T follicular helper cell (primary cell): ENCODE data around the gene CEP112.
"Not testable (repeated sequence)": the region's sequence is repeated elsewhere in the genome, so short reads cannot be mapped to it uniquely, and the experiment has no call there.

Source experiments
- DNase-seq: peaks from one replicate; pipeline ENCODE4 v3.0.0-alpha.2; 2020; ENCODE audit warnings: low read depth

The CEP112 gene

DNA sequence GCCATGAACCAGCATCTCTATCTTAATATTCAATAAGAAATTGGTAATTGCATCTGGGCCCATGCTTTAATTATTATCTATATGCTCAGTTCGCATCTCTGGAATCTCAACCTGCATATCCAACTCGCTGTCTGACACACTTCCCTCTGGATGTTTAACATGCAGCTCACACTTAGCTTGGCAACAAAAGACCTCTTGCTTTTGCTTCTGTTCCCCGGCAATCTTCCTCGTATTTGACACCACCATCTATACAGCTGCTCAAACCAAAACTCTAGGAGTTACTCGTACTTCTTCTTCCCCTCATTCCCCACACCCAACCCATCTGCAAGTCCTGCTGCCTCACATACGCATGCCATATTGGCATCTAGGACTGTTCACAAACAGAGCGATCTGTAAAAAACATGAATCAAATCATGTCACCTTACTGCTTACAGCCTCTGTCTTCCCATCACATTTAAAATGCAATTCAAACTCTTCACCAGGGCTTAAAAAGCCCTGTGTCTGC, 300.6 kb downstream of the CEP112 start:
- DNase-seq = no peak

DNA sequence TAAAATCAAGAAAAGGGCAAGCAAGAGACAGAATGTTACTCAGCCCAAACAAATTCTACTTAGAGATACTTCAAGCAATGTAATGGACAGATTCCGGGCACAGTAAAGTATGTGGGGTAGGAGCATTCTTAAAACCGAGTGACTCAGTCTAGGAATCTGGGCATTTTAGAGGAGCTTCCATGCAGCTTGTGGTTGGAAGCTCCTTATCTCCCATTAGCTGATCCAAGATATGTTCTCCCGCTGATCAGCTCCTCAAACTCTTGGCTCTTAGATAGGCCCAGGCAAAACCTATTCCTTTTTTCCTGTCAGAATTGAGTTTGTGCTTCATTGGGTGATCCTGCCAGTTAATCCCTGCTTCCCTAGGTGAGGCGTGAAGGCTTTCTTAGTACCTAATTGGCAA, 303.3 kb downstream of the CEP112 start:
- no peak for DNase-seq

GRCh38 chr17:65886315-65887245, 305.4 kb downstream of the CEP112 start:
- no peak for DNase-seq

- DNase-seq = no peak
These were observed 306.2 kb downstream of the CEP112 start for GRCh38 chr17:65885541-65886312.

DNA sequence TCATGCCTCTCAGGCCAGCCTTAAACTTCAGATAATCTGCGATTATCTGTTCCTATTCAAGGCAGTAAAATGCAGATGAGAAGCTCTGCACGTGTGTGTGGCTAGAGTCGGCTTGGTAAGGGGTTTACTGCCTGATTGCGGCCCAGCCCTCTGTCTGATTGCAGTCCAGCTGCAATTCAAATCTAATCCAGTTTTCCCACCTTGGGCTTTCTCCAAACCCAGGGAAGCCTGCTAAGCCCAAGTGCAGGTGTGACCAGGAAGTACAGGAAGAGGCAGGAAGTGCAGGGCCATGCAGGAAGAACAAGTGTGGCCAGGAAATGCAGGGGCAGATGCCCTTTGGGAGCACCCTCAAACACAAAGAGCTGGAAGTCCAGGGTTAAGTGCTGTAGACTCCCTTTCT, 314.9 kb downstream of the CEP112 start:
- no peak for DNase-seq

GRCh38 chr17:65868881-65869280, 323.1 kb downstream of the CEP112 start:
- no peak for DNase-seq

DNA sequence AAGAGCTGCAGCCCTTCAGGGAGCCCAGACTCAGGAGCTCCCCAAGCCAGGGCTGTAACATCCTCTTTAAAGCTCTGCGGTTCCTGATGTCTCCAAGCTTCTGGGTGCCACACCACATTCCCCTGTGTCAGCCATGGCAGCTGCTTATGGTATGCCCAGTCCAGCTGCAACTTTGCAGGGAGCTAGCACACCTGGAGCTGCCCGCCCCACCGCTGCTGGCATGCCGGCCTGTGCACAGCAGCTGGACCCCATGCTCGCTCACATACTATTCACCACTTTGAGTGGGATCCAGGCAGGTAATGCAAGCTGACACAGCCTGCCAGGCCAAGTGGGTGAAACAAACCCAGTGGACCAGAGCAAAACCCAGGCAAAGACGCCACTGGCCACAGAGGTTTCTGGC, 324.9 kb downstream of the CEP112 start:
- no peak for DNase-seq

DNA sequence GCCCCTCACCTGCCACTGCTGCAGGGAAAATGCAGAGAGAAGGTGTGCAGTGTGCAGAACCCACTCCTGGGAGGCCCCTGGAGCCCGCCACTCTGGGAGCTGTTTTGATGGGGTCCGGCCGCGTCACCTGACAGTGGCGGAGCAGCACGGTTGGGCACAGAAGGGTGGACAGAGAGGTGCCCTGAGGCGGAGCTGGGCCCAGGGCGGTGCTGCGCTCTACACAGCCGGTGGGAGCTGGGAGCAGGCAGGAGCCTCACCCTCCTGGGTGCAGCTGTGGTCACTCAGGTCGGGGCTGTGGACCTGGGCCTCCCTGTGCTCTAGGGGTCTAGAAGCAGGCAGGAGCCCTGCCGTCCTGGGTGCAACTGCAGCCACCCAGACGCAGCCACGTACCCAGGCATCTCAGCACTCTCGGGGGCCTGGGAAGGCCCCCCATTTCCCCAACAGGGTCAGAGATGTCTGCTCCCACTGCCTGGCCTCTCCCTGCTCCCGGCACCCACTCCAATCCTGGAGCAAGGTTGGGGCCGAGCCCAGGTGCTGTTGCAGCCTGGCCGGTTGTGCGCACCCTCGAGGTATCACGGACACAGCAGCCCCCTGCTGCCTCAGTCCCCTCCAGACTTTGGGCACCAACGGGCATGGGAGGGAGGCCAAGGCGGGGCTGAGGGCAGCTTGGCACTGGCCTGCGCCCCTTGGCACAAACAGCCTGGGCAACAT, 326.1 kb downstream of the CEP112 start:
- no peak for DNase-seq

- no peak for DNase-seq
These were observed 327.5 kb downstream of the CEP112 start for GRCh38 chr17:65864394-65864793.

GRCh38 chr17:65857718-65858117, 334.2 kb downstream of the CEP112 start:
- no peak for DNase-seq

DNA sequence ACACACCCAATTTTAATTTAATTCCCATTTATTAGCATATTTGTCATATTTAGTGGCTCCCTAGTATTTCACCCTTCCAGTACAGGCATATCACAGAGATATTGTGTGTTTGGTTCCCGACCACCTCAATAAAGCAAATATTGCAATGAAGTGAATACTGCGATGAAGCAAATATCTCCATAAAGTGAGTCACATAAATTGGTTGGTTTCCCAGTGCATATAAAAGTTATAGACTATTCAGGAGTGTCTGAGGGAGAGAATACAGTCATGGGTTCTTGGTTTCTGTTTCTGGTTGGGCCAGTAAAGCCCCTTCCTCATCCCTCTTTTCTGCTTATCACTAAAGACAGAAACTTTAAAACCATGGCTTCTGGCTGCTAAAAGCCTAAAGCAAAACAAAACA, 335.1 kb downstream of the CEP112 start:
- no peak for DNase-seq

DNA sequence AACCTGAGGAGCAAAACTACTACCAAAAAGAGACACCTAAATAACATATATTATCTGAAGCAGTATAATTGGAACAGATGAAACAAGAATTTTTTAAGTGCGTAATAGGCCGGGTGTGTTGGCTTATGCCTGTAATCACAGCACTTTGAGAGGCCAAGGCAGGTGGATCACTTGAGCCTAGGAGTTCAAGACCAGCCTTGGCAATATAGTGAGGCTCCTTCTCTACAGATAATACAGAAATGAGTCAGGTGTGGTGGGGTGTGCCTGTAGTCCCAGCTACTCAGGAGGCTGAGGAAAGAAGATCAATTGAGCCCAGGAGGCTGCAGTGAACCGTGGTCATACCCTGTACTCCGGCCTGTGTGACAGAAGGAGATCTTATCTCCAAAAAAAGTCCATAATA, 336.3 kb downstream of the CEP112 start:
- DNase-seq = no peak

GRCh38 chr17:65855245-65855644, 336.7 kb downstream of the CEP112 start:
- DNase-seq = no peak

DNA sequence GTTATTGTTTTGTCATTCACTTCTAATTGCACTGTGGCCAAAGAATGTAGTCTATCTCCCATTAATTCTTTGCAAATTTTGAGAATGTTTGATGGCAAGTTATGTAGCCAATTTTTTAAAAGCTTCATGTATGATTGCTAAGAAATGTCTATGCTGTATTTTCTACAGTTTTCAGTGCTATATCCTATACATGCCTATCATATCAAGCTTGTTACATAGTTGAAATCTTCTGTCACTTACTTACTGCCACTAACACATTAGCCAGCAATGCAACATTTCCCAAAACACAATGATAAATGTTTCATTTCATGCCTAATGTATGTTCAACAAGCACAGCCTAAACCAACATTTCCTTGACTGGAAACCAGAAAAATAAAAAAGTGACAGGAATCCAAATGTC, 338.1 kb downstream of the CEP112 start:
- no peak for DNase-seq

- no peak for DNase-seq
These were observed 339.0 kb downstream of the CEP112 start for GRCh38 chr17:65852911-65853310.

DNA sequence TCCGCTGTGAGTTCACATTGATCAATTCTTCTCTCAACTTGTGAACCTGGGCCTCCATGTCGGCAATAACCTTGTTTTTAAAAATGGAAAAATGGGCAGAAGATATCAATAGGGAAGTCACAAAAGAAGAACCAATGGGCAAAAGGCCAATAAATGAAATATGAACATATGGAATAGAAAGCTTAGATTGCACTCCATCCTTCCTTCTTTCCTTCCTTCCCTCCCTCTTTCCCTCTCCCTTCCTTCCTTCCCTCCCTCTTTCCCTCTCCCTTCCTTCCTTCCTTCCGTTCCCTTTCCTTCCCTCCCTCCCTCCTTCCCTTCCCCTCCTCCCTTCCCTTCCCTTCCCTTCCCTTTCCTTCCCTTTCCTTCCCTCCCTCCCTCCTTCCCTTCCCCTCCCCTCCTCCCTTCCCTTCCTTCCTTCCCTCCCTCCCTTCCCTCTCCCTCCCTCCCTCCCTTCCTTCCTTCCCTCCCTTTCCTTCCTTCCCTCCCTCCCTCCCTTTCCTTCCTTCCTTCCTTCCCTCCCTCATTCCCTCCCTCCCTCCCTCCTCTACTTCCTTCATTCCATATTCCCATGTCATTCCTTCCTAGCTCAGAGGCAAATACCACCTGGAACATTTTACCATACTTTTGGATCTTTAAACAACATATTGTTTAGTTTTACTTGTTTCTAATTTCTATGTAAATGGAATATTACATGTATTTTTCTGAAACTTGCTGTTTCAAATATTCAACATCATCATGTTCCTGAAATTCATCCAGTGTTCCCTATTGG, 339.8 kb downstream of the CEP112 start:
- no peak for DNase-seq

DNA sequence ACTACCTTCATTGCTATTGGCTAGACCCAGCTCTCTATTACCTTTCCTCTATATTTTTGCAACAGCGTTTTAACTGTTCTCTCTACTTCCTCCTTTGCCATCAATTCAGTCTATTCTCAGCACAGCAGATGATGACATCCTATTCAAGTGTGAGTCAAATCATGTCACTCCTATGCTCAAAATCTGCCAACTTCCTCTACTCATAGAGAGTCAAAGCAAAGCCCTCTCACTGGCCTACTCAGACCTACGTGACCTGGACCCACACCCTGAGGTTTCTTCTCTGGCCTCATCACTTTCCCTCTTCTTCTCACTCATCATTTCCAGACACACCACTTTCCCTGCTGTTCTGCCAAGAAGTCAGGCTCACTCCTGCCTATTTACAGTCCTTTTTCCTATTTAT, 341.4 kb downstream of the CEP112 start:
- DNase-seq = no peak

- no peak for DNase-seq
These were observed 343.2 kb downstream of the CEP112 start for GRCh38 chr17:65848751-65849150.

GRCh38 chr17:65841089-65841488, 350.8 kb downstream of the CEP112 start:
- no peak for DNase-seq

DNA sequence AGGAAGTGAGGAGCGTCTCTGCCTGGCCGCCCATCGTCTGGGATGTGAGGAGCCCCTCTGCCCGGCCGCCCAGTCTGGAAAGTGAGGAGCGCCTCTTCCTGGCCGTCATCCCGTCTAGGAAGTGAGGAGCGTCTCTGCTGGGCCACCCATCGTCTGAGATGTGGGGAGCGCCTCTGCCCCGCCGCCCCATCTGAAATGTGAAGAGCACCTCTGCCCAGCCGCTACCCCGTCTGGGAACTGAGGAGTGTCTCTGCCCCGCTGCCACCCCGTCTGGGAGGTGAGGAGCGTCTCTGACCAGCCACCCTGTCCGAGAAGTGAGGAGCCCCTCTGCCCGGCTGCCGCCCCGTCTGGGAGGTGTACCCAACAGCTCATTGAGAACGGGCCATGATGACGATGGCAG, 354.7 kb downstream of the CEP112 start:
- not testable (repeated sequence) for DNase-seq

GRCh38 chr17:65833214-65833613, 358.7 kb downstream of the CEP112 start:
- DNase-seq = no peak

GRCh38 chr17:65830356-65830755, 361.6 kb downstream of the CEP112 start:
- DNase-seq = no peak
